CD4-positive, alpha-beta T cell treated with Interleukin-15 for 4 hours (primary cell): ENCODE data around the gene PRKCE.

Experiments used
- DNase-seq: peaks from one replicate; pipeline ENCODE4 v3.0.0-alpha.2; 2020; ENCODE audit warnings: low spot score

Gene PRKCE

DNA sequence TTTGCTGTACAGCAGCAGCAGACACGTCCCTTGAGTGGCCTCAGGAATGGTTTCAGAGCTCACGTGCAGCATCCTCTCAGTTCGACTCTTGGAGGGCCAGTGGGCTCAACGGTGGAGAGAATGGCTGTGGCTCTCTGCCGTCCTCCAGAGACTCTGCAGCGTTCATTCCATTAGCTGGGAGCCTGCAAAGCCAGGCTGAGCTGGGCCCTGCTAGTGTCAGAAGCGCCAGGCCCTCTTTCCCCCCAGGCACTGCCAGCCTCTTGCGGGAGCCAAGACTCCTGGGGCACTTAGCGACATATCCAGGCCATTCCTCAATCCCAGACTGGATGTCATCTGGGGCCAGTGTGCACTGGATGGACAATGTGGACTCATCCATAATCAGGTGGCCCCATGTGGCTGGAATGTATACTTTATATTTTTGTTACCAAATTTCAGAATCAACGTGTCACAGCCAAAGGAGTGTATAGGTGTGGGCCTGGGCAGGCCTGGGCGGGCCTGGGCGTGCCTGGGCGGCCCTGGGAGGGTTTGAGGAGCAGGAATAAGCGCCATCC lies 520.6 kb downstream of the PRKCE start:
- no peak for DNase-seq

DNA sequence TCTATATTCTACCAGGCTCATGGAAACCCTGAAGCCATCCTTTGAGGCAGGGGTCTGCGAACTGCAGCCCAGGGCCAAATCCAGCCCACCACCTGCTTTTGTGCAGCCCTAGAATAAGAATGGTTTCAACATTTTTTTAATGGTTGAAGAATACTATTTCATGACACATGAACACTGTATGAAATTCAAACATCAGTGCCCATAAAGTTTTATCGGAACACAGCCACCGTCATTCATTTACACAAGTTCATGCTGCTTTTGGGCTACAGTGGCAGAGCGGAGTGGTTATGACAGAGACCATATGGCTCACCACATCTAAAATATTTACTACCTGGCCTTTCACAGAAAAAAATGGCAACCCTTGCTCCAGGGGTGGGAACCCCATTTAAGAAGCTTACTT lies 521.6 kb downstream of the PRKCE start:
- DNase-seq: no peak

DNA sequence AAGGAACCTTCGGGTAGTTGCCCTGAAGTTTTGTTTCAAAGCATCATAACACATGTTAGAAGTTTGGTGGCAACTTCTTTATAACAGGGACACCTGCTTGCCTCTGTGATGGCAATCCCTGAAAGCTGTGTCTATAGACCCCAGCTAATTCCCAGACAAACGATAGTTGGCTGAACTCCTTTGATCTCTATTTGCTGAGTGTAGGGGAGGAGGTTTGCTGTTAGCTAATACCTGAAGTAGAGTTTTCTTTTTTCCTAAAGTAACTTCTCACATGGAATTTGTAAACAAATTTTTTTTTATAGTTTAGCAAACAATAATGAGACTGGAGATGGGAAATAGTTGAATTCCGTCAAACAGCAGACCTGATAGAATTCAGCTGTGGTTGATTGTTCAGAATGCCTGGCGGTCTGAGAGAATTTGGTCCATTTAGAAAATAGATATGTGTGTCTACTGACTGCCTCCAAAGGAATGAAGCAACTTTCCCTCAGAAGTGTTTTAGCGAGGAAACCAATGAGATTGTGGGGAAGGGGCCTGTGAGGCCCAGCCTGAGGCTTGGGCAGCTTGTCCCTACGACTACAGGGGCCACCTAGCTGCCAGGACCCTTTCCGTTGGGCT lies 522.3 kb downstream of the PRKCE start:
- no peak for DNase-seq

DNA sequence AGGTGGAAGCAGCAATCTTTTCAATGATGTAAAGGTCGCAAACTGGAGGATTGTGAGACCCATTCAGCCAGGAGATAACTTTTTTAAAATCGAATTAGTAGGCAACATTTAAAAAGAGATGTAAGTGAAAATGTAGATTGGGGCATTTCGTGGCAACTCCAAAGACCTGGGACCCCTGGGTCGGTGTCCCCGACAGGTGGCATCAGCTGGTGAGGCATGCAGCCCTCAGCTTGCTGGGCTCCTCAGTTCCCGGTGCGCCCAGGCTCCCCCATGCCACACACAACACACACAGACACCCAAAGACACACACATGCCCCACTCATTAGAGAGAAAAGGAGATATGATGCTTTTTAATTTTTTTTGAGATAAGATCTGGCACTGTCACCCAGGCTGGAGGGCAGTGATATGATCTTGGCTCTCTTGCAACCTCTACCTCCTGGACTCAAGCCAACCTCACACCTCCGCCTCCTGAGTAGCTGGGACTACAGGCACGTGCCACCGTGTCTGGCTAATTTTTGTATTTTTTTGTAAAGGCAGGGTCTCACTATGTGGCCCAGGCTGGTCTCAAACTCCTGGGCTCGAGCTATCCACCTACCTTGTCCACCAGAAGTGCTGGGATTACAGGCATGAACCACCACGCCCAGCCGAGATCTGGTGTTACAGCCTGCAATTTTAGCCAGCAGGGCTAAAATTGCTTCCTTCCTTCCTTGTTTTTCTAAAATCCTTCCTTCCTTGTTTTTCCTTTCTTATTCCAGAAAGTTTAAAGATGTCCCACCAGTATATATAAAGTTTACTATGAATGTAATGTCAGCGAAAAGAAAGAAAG lies 523.1 kb downstream of the PRKCE start:
- DNase-seq: no peak

DNA sequence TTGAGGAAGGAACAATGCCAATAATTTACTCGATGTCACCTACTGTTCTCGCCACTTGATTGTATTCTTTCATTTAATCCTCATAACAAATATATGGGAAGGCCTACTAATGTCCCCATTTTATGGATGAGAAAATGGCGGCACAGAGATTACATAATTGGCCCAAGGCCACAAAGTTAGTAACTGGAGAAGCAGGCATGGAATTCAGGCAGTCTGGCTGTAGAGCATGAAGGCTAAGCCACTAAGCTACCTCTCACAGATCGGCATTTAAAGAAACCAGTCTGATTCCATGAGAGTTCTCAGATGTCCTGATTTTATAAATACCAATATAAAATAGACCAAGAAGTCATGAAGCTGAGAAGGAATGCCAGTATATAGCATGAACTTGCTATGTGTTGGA lies 523.9 kb downstream of the PRKCE start:
- DNase-seq: no peak

DNA sequence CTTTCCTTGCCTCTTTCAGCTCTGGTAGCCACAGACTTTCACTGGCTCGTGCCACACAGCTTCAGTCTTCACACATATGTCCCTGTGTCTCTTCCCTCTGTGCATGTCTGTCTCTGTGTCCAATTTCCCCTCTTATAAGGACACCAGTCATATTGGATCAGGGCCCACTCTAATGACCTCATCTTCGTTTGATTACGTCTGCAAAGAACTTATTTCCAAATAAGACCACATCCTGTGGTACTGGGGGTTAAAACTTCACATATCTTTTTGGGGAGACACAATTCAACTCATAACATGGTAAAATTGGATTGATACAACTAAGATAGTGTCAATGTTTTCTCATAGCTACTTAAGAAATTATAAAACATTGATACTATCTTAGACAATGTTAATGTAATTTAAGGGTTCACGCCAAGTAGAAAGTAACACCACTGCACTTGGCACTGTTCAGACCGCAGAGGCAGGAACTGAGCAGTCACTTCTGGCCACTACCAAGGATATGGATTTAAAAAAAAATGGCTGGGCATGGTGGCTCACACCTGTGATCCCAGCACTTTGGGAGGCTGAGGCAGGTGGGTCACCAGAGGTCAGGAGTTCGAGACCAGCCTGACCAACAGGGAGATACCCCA lies 526.1 kb downstream of the PRKCE start:
- DNase-seq: no peak

DNA sequence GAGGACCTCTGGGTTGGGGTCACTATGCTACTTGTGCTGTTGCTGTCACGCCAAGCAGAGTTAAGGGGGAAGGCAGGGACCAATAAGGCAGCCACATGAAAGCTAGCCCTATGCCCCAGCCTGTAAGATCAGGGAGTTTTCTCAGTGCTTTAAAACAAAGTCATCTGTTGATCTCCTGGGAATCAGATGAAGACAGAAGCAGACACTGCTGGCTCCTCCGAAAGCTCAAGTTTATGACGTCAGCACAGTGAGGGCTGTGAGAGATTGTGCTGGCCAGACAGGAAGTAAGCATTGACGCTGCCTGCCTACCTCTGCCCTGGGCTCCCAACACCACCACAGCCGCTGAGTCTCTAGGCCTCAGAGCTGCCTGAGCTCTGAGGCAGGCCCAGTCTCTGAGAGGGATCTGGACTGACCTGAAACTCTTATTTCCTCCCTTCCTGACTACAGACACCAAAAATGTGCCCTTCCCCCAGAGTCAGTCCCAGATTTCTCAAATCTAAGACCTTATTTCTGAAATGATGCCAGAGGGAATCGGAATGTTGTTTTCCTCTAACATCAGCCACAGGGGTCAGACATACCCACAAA lies 527.7 kb downstream of the PRKCE start:
- peak; percentile 22 for DNase-seq

DNA sequence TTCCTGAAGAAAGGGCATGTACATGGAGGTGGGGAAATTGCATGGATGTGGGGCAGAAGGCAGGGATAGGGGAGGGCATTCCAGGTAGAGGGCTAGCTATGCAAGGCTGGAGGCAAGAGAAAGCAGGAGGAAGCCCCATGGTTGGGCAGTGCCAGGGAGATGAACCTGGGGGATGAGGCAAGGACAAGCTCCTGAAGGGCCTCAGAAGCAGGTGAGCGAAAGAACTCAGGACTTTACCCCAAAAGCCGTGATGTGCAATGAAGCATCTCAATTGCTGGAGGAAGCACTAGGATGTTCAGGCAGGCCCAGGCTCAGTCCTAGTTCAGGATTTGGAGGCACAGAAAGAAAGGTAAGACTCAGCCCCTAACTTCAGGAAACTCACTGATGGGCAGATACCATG lies 528.7 kb downstream of the PRKCE start:
- DNase-seq: no peak

DNA sequence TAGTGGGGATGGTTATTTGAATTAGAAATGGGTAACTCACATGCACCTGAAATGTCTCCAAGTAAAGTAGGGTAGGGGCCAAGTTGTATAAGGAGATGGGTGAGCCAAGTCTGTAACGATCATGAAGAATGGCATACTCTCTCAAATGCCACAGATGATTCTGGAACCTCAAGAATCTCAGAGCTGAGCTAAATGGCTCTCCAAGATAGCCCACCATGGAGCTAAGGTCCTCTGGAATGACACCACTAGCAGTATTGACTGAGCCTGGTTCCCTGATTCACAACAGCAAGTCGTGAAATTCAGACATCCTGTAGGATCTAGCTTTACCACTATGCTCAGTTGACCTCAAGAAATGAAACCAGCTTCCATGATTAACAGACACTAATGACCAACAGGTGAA lies 529.8 kb downstream of the PRKCE start:
- DNase-seq: no peak

DNA sequence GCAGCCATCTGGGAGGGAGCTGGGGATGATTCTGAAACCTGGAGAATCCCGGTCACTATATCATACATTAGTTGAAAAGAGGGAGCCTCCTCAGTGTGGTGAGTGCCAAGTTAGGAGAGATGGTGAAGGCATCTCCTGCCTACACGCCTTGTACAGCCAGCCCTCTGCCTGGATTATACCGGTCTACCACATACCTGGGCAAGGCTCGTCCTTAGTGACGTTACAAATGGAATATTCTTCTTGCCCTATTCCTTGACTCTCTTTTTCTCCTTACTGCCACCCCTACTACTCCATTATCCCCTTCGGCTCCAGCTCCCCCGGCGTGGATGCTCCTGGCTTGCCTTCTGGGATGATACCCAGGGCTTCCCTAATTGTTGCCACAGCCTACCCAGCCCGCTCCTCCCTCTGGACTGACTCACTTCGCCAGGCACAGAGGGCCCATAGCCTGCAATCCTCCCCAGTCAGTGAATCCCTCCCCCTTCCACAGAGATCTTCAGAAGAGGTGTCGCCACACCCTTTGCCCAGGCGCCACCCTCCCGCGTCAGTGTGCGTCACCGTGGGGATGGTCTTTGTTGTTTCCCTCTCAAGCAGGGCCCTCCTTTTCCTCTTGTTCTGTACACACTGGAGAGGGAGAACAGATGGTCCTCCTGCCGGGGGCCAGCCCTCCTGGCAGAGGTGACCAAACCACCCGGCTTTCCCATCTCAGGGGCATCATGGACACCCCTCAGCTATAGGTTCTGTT lies 530.5 kb downstream of the PRKCE start:
- DNase-seq: no peak

DNA sequence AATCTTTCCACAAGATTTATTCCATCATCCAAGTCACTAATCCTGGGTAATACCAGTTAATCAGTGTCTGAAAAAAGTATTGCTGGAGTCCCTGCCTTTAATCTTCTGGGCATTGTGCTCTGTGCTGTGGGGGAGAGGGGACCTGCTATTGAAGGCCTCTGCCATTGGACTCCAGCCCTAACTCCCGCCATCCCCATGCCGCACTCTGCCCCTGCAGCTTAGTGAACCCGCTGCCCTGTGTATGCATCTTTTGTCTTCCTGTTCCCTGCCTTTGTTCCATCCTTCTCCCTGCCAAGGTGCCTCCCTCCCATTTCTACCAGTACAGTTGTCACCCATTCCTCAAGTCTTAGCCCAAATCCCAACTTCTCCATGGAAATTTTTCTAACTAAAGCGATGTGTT lies 532.0 kb downstream of the PRKCE start:
- no peak for DNase-seq

DNA sequence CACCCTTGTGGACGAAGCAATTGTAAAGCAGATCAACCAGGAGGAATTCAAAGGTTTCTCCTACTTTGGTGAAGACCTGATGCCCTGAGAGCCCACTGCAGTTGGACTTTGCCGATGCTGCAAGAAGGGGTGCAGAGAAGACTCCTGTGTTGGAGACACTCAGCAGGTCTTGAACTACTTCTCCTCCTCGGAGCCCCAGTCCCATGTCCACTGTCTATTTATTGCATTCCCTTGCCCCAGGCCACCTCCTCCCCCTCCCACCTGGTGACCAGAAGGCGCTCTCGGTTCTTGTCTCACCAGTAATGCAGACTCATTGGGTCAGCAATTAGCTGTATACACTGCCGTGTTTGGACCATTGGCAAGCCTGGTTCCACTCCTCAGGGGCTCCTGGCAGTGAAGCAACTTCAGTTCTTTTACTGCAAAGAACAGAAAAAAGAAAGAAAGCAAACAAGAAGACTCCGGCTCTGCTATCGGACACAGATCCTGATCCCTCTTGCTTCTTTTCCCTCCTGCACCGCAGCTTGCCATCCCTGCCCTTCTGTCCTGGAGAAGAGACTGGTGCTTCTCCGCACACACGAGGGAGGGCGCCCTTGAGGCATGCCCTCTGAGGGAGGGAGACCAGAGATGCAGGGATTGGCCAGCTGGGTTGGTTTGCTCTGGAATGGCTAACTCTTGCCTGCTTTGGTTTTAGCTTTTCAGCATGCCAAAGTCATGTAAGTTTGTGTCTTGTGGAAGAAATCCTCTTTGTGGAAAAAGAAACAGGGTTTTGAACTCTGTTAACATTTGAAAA lies 533.5 kb downstream of the PRKCE start:
- no peak for DNase-seq

DNA sequence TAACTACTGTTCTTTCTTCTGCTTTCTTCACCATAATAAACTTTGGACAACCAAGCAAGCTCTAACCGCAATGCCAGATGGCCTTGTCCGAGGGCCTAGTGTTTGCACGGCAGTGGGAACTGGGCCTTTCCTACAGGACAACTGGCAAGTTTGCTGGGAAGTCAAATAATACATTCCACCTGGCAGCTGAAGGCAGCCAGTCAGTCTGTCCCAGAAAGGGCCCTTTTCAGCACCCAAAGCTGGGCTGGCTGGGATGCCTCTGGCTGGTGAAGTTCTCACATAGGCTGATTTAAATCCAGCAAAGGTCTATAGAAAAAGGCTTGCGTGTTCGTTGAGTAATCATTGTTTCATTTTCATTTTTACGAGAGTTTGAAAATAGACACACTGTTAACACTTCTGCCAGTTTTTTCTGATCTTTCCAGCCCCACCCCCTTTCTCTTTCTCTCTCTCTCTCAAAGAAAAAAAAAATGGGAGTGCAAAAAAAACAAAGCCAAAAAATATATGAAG lies 535.7 kb downstream of the PRKCE start:
- no peak for DNase-seq

DNA sequence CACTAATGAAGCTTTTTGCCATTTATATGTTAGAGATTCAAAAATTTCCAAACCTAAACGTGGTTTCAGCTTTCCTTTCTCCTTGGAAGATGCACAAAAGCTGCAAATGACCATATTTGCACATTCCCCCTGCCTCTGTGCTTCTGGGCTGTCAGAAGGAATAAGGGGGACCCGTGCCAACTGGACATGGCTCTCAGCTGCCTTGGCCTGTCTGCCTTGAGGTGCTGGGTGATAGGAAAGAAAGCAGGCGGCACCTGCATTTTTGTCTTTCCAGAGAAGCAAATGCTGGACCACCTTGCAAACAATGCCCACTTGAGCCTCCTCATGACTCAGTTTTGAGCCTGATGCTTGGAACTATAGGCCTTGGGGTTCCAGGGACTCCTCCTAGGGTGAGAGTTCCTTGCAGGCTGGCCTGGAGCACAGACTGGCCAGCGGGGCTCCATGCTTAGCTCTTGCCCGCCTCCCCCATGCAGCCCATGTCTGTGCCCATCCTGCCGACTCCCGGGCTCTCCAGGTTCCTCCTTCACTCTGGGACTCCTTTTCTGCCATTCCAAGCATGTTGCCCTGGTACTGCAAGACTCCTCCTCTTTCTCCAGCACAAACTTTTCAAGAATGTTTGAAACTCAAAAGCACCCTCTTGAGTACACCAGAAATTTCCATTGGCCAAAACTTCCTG lies 536.7 kb downstream of the PRKCE start:
- DNase-seq: no peak

DNA sequence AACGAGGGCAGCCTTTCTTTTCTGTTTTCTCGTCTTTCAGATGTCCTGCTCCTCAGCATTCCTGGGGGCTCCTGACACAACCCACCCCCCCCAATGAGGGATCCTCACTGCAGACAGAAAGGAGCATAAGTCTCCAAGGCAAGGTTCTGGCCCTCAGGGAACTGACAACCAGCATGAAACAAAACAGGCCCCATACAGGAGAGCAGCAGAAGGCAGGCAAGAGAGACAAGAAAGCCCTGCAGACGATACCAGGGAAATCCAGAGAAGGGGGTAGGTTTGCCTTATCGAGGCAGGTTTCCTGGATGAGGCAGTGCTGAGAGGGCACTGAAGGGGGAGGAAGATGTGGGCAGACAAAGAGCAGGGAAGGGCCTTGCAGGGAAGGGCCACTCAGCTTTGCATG lies 541.9 kb downstream of the PRKCE start:
- no peak for DNase-seq

DNA sequence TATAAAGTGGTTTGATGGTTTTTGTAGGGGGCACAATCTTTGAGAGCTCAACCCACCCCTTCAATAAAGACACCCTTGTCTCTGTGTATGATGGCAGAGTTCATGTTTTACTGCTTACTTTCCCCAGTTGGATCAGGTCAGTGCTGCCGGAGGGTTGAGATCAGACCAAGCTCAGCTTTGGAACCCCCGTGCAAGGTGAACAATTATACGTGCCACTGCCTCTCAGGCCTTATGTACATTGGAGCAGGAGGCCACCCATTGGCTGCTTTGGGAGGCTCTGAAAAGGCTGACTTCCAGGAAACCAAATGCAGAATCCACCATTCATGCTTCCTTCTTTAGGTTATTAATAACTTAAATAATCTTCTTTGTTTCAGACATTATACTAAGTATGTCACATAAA lies 542.4 kb downstream of the PRKCE start:
- no peak for DNase-seq

DNA sequence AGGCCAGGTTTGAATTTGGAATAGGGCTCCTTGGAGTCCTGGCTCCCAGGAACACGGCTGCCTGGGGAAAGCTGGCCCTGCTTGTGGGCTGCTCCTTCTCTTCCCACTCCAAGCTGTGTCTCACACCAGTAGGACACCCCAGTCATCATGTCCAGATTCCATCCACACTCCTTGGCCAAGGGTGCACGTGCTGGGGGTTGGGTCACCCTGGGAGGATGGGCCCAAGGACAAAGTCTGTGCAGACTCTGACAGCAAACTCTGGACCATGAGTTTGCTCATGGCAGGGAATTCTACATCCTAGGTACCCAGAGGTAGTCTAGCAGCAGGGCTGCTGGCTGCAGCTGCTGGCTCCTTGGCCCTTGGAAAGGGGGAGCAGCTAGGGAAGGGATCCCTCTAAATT lies 543.4 kb downstream of the PRKCE start:
- no peak for DNase-seq

DNA sequence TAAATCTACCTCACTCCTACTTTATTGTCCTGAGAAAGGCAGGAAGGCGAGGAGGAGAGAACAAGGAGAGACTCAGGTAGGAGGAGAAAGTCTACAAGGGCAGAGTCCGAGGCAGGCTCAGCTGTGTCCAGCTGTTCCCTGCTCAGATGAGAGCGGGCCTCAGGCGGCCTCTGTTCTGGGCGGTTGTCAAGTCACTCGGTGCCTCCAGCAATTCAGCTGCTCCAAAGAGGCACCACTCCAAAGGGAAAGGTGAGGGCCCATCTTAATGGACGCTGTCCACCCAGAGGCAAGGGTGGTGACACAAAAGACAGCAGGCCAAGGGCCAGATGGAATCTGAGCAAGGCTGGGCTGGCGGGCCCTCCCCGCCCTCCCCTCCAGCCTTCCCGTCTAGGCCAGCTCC lies 544.3 kb downstream of the PRKCE start:
- DNase-seq: no peak

DNA sequence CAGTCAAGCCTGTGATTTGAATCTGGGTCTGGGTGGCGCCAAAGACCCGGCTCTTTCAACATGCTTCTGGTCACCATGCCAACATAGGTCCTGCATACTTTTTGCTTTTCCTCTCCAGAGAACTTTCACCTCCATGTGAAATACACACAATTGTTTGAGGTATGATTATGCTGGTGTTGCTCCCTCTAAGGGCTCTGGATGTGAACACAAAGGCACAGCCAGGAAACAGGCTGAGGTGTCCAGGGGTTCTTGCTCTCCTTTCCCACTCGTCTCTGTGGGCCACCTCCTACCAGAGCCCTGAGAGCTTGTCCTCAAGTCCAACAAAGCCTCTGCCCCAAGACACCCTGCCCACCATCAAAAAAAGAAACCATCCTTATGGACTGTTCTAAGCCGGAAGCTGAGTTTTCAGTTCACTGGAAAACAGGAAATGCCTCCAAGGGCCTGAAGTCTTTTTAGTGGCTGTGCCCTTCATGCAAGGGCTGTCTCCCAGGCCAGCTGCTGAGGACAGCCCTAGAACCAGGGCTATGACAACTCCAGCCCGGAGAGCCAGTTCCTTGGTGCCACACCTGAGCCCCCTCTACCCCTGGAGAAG lies 545.5 kb downstream of the PRKCE start:
- no peak for DNase-seq

DNA sequence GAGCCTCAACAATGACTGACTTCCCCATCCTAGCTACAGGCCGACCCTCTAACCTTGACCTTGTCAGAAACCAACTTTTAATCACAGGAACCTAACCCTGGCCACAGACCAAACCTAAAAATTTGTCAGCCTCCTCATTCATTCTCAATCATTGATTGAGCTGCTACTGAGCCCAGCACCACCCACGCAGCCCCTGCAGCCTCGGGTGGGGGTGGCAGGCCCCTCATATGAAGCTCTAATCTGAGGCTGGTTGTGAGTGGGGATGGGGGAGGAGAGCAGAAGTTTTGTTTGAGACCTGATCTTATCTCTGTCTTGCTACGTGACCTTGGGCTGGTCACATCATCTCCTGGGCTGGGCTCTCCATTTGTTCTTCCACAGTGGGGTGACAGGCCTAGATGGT lies 546.2 kb downstream of the PRKCE start:
- DNase-seq: no peak
